B cell (primary cell): ENCODE measurements around the gene TF. TPM values are rescaled to one million over a fixed set of nuclear protein-coding genes. Genes with fewer than 3 reads are reported as not detected.
"Not testable (repeated sequence)": the region's sequence is repeated elsewhere in the genome, so short reads cannot be mapped to it uniquely, and the experiment has no call there.

Experiments
- ATAC-seq: fragments of 200-7000 bp; cut with Tn5 transposase; one replicate; pipeline ENCODE4 v1.10.0; 2021; ENCODE audit warnings: low read depth, mild to moderate bottlenecking, moderate number of reproducible peaks, moderate library complexity
- CTCF ChIA-PET: fragments of 350-600 bp; sonication (Branson Sonifier 250); formaldehyde crosslinking; loops from one replicate; lab custom pipeline; 2021; ENCODE audit warnings: antibody characterized with exemption, inconsistent platforms; lab: Charles Lee
- POLR2A ChIA-PET: fragments of 350-600 bp; sonication (Branson Sonifier 250); formaldehyde crosslinking; loops from one replicate; lab custom pipeline; 2021; ENCODE audit warnings: antibody characterized with exemption; lab: Charles Lee
- DNase-seq: peaks from one replicate; pipeline ENCODE4 v3.0.0; 2013
- H2AFZ ChIP-seq: 2 replicates; pipeline ENCODE4 v1.6.1; 2012; ENCODE audit warnings: mild to moderate bottlenecking, low read depth, low read length; ENCODE audit not compliant: insufficient read depth, poor library complexity, severe bottlenecking
- H3K27ac ChIP-seq, 2 donors: 1 replicate in 1 of 2; 2 replicates in 1 of 2; pipeline ENCODE4 v1.5.1; 2012 to 2013; ENCODE audit warnings: low read length in 2 of 2, mild to moderate bottlenecking in 2 of 2, moderate library complexity in 1 of 2
- H3K27me3 ChIP-seq, 4 experiments: fragments of 200-600 bp in 1 of 4; sonication (generic) in 1 of 4; replicated peaks in 1 of 4; 1 replicate in 2 of 4; 2 replicates in 2 of 4; pipeline versions ENCODE4 v1.6.1 to v1.7.0; 2013 to 2016; ENCODE audit warnings: low read length in 3 of 4, mild to moderate bottlenecking in 2 of 4, mixed read lengths in 1 of 4, moderate library complexity in 1 of 4; ENCODE audit not compliant: insufficient read depth in 4 of 4, control insufficient read depth in 3 of 4; ENCODE audit errors: control extremely low read depth in 1 of 4
- H3K36me3 ChIP-seq, 2 experiments: replicated peaks in 1 of 2; 1 replicate in 1 of 2; 2 replicates in 1 of 2; pipeline versions ENCODE4 v1.6.1 to v1.7.1; 2013; ENCODE audit warnings: low read length in 1 of 2; ENCODE audit not compliant: insufficient read depth in 2 of 2, control insufficient read depth in 1 of 2; ENCODE audit errors: control extremely low read depth in 1 of 2, extremely low read depth in 1 of 2
- H3K4me1 ChIP-seq, 2 donors: fragments of 200-600 bp in 1 of 2; sonication (generic) in 1 of 2; 1 replicate in 1 of 2; 2 replicates in 1 of 2; pipeline versions ENCODE4 v1.5.1 to v1.6.1; 2013 to 2017; ENCODE audit warnings: low read length in 2 of 2; ENCODE audit not compliant: control insufficient read depth in 2 of 2, insufficient read depth in 2 of 2
- H3K4me2 ChIP-seq: replicated peaks from 2 replicates; pipeline ENCODE3; 2012; ENCODE audit warnings: mild to moderate bottlenecking, low read depth, low read length; ENCODE audit not compliant: poor library complexity, severe bottlenecking
- H3K4me3 ChIP-seq, 5 experiments: fragments of 200-600 bp in 1 of 5; sonication (generic) in 1 of 5; 1 replicate in 3 of 5; 2 replicates in 2 of 5; pipeline versions ENCODE4 v1.5.1 to v1.7.0; 2011 to 2016; ENCODE audit warnings: low read length in 4 of 5, mild to moderate bottlenecking in 4 of 5, low read depth in 2 of 5, control low read depth in 1 of 5, moderate library complexity in 1 of 5; ENCODE audit not compliant: insufficient read depth in 1 of 5; ENCODE audit errors: control extremely low read depth in 1 of 5, extremely low read depth in 1 of 5
- H3K79me2 ChIP-seq: fragments of 200-600 bp; sonication (generic); one replicate; pipeline ENCODE4 v1.6.0; 2016; ENCODE audit warnings: low read length; ENCODE audit not compliant: control insufficient read depth, insufficient read depth
- H3K9ac ChIP-seq: fragments of 200-600 bp; sonication (generic); 2 replicates; pipeline ENCODE4 v1.6.1; 2017; ENCODE audit warnings: mild to moderate bottlenecking, low read length, moderate library complexity
- H3K9me3 ChIP-seq, 3 donors: one replicate each; pipeline versions ENCODE4 v1.6.1 to v1.7.1; 2013; ENCODE audit warnings: low read length in 2 of 3; ENCODE audit not compliant: control insufficient read depth in 2 of 3, insufficient read depth in 1 of 3; ENCODE audit errors: control extremely low read depth in 1 of 3
- H4K20me1 ChIP-seq: 2 replicates; pipeline ENCODE4 v1.6.0; 2012; ENCODE audit warnings: mild to moderate bottlenecking, low read length; ENCODE audit not compliant: insufficient read depth, control insufficient read depth, poor library complexity, severe bottlenecking
- H3K27ac Mint-ChIP-seq: one replicate; pipeline ENCODE4 v1.8.0; 2021; ENCODE audit warnings: mixed read lengths
- H3K27me3 Mint-ChIP-seq: one replicate; pipeline ENCODE4 v1.8.0; 2021; ENCODE audit warnings: mixed read lengths
- H3K4me1 Mint-ChIP-seq: one replicate; pipeline ENCODE4 v1.8.0; 2021; ENCODE audit warnings: mixed read lengths
- H3K4me3 Mint-ChIP-seq: one replicate; pipeline ENCODE4 v1.8.0; 2021; ENCODE audit warnings: mixed read lengths
- H3K9me3 Mint-ChIP-seq: one replicate; pipeline ENCODE4 v1.8.0; 2022; ENCODE audit warnings: mixed read lengths; ENCODE audit not compliant: insufficient read depth
- CTCF ChIP-seq: fragments of 200-600 bp; IDR thresholded peaks from one replicate; pipeline ENCODE4 v1.8.0; 2022; ENCODE audit warnings: antibody characterized with exemption, mild to moderate bottlenecking
- EZH2 ChIP-seq: IDR thresholded peaks from 2 replicates; pipeline ENCODE4 v1.6.1; 2012; ENCODE audit warnings: borderline replicate concordance, low read depth, mild to moderate bottlenecking, moderate library complexity, low read length; ENCODE audit not compliant: insufficient read depth, poor library complexity, severe bottlenecking
- whole genome bisulfite sequencing: methylation state at CpG from one replicate; pipeline ENCODE4 v1.1.5; 2013; ENCODE audit warnings: missing lambda C conversion rate; ENCODE audit not compliant: insufficient coverage; 5-methylcytosine and 5-hydroxymethylcytosine counted together
- intact Hi-C: fragments of 100-400 bp; cut with micrococcal nuclease; formaldehyde crosslinking; loops from one replicate; pipeline ENCODE4 v1.10.0; 2022
- polyA plus RNA-seq: library from polyadenylated mRNA; depleted of rRNA; stranded (reverse); fragments of >200 nt; gene quantifications from 2 replicates; pipeline ENCODE4 v1.2.3, GENCODE V29; 2012
- total RNA-seq, 2 donors: library from RNA; stranded (reverse); fragments of 120-200 nt in 1 of 2; gene quantifications; 1 replicate in 1 of 2; 2 replicates in 1 of 2; pipeline versions ENCODE4 v1.2.3 to v1.2.4, GENCODE V29; 2013 to 2022

The TF gene
- total and polyA plus RNA-seq, 2 donors (not counting 1 experiment from before 2014, with no cell fraction given): 0.27 to 0.37 TPM

- ATAC-seq (no peak), DNase-seq (no peak)
- Histone ChIP-seq H3K27me3 (peaks cover 0 to 6% (median 3%) of the 10 kb centered on the region in 4 experiments), H3K9ac (no peak overlapping the region), H2AFZ (no peak overlapping the region), H3K79me2 (no peaks in the 10 kb centered on the region), H3K27ac (no peak overlapping the region), H3K4me2 (no peak overlapping the region), H3K4me1 (no peaks in the 10 kb centered on the region), H3K36me3 (no peaks in the 10 kb centered on the region), H3K4me3 (no peak overlapping the region), H4K20me1 (no peaks in the 10 kb centered on the region), H3K9me3 (no peaks in the 10 kb centered on the region)
- no peaks in the 10 kb centered on the region for H3K9me3 Mint-ChIP-seq
- WGBS: 80% methylated on average over 4 of the region's 8 CpGs
- H3K4me1 Mint-ChIP-seq: no peaks in the 10 kb centered on the region
- ChIA-PET POLR2A (no interaction called here), CTCF (no interaction called here)
- intact Hi-C loops: no loop called here
- TF ChIP-seq EZH2 (no peak), CTCF (no peak)
- H3K27ac Mint-ChIP-seq: no peak overlapping the region
- H3K4me3 Mint-ChIP-seq: no peak overlapping the region
- peaks cover 32% of the 10 kb centered on the region for H3K27me3 Mint-ChIP-seq
Measured at GRCh38 chr3:133777807-133778568, 31.8 kb downstream of the TF start.

GRCh38 chr3:133779626-133780203 is 33.5 kb downstream of the TF start:
- ChIA-PET POLR2A (no interaction called here), CTCF (no interaction called here)
- H3K79me2 ChIP-seq: no peaks in the 10 kb centered on the region
- no peak overlapping the region for H3K4me3 ChIP-seq
- Mint-ChIP-seq H3K4me3 (no peak overlapping the region), H3K9me3 (no peaks in the 10 kb centered on the region), H3K27ac (no peak overlapping the region), H3K4me1 (no peaks in the 10 kb centered on the region), H3K27me3 (peaks cover 22% of the 10 kb centered on the region)
- intact Hi-C loops: no loop called here
- peaks cover 0 to 6% (median 2%) of the 10 kb centered on the region in 4 experiments for H3K27me3 ChIP-seq
- ATAC-seq (no peak), DNase-seq (no peak)
- no peak overlapping the region for H3K9ac ChIP-seq
- WGBS: 66% methylated on average over 3 of the region's 4 CpGs
- no peaks in the 10 kb centered on the region for H3K36me3 ChIP-seq
- H3K9me3 ChIP-seq: peaks cover 0 to 5% (median 0%) of the 10 kb centered on the region in 3 donors
- no peaks in the 10 kb centered on the region for H4K20me1 ChIP-seq
- no peak overlapping the region for H3K27ac ChIP-seq
- TF ChIP-seq CTCF (no peak), EZH2 (no peak)
- no peak overlapping the region for H2AFZ ChIP-seq
- H3K4me2 ChIP-seq: no peak overlapping the region
- H3K4me1 ChIP-seq: no peaks in the 10 kb centered on the region

GRCh38 chr3:133780756-133781155 is 34.6 kb downstream of the TF start:
- H3K9me3 Mint-ChIP-seq, H3K4me3 ChIP-seq, H3K27ac ChIP-seq, H3K9ac ChIP-seq, H3K4me1 ChIP-seq, H3K79me2 ChIP-seq, H3K4me3 Mint-ChIP-seq, H3K27me3 ChIP-seq, H3K9me3 ChIP-seq, DNase-seq, intact Hi-C loops, POLR2A ChIA-PET, H3K36me3 ChIP-seq, H4K20me1 ChIP-seq, H3K27ac Mint-ChIP-seq, CTCF ChIA-PET, H2AFZ ChIP-seq, H3K4me2 ChIP-seq, ATAC-seq, H3K4me1 Mint-ChIP-seq: not testable (repeated sequence)
- WGBS: no CpG with 5 or more reads among the region's 6 CpGs
- H3K27me3 Mint-ChIP-seq: peaks cover 15% of the 10 kb centered on the region
